ENCODE data around the gene TPM2. TPM values are rescaled to one million over a fixed set of nuclear protein-coding genes. Genes with fewer than 3 reads are reported as not detected.

TPM2 gene
- total and polyA plus RNA-seq, 7 donors, result 49.9 to 8,131 (median 3,590) TPM

GRCh38 chr9:35705836-35706430, 16.2 kb upstream of the TPM2 start:
- Histone ChIP-seq H3K27ac (peak overlapping the region; percentile 30 to 49 (median 38)), H3K9me3 (no peaks in the 10 kb centered on the region), H3K36me3 (peaks cover 91 to 100% (median 95%) of the 10 kb centered on the region in 4 donors), H3K4me3 (no peak overlapping the region), H3K4me1 (no peaks in the 10 kb centered on the region), H3K27me3 (no peaks in the 10 kb centered on the region)
- TF ChIP-seq EP300 (IDR thresholded peaks at IDR 0.05) (no peak), POLR2AphosphoS5 (IDR thresholded peaks at IDR 0.05) (no peak), CTCF (IDR thresholded peaks at IDR 0.05) (no peak), POLR2A (IDR thresholded peaks at IDR 0.05) (no peak)
- 95% methylated on average over 7 of the region's 7 CpGs for WGBS, 2 donors
- intact Hi-C loops (cut with DNase I), result loop anchor here (2.0 kb wide), 1 partner anchor 19 kb away; no protein-coding TSS in a partner anchor
- no peak for DNase-seq

- Histone ChIP-seq H3K9me3 (no peaks in the 10 kb centered on the region), H3K27ac (peak overlapping the region; percentile 25 to 49 (median 38)), H3K27me3 (no peaks in the 10 kb centered on the region), H3K4me1 (no peaks in the 10 kb centered on the region), H3K4me3 (no peak overlapping the region), H3K36me3 (peaks cover 91 to 100% (median 95%) of the 10 kb centered on the region in 4 donors)
- intact Hi-C loops (cut with DNase I), result no loop called here
- DNase-seq, result peak; percentile 41
- WGBS, 2 donors, result 81 to 95% methylated on average over 8 of the region's 8 CpGs
- TF ChIP-seq POLR2AphosphoS5 (IDR thresholded peaks at IDR 0.05) (no peak), EP300 (IDR thresholded peaks at IDR 0.05) (no peak), POLR2A (IDR thresholded peaks at IDR 0.05) (no peak), CTCF (IDR thresholded peaks at IDR 0.05) (no peak)
These were observed 15.6 kb upstream of the TPM2 start for GRCh38 chr9:35705372-35705771.

GRCh38 chr9:35703906-35704672, 14.4 kb upstream of the TPM2 start:
- no peak overlapping the region for H3K4me3 ChIP-seq
- H3K27me3 ChIP-seq, result no peaks in the 10 kb centered on the region
- peaks cover 100% of the 10 kb centered on the region in 4 donors for H3K36me3 ChIP-seq
- no peak for DNase-seq
- WGBS, 2 donors, result 96 to 97% methylated on average over 26 of the region's 26 CpGs
- peaks cover 0 to 4% (median 0%) of the 10 kb centered on the region in 4 donors for H3K4me1 ChIP-seq
- H3K27ac ChIP-seq, result peak overlapping the region in 2 of 4 donors; percentile 14 to 100
- intact Hi-C loops (cut with DNase I), result no loop called here
- TF ChIP-seq POLR2AphosphoS5 (IDR thresholded peaks at IDR 0.05) (no peak), EP300 (IDR thresholded peaks at IDR 0.05) (no peak)
- H3K9me3 ChIP-seq, result no peaks in the 10 kb centered on the region

GRCh38 chr9:35702696-35703095, 13.0 kb upstream of the TPM2 start:
- intact Hi-C loops (cut with DNase I), result no loop called here
- no peak for TF ChIP-seq POLR2AphosphoS5 (IDR thresholded peaks at IDR 0.05)
- no peak for TF ChIP-seq EP300 (IDR thresholded peaks at IDR 0.05)
- TF ChIP-seq CTCF (IDR thresholded peaks at IDR 0.05), result no peak
- no peak for TF ChIP-seq POLR2A (IDR thresholded peaks at IDR 0.05)
- no peak overlapping the region for H3K4me3 ChIP-seq
- peak overlapping the region in 3 of 4 donors; percentile 44 to 100 (median 98) for H3K27ac ChIP-seq
- 95 to 97% methylated on average over 7 of the region's 7 CpGs for WGBS, 2 donors
- no peaks in the 10 kb centered on the region for H3K9me3 ChIP-seq
- no peaks in the 10 kb centered on the region for H3K27me3 ChIP-seq
- DNase-seq, result peak; percentile 1
- peaks cover 0 to 11% (median 0%) of the 10 kb centered on the region in 4 donors for H3K4me1 ChIP-seq
- H3K36me3 ChIP-seq, result peaks cover 100% of the 10 kb centered on the region in 4 donors

- intact Hi-C loops (cut with DNase I), result no loop called here
- peak; percentile 5 for DNase-seq
- H3K4me1 ChIP-seq, result peaks cover 0 to 28% (median 17%) of the 10 kb centered on the region in 4 donors
- peak overlapping the region; percentile 10 to 100 (median 96) for H3K27ac ChIP-seq
- no peak overlapping the region for H3K4me3 ChIP-seq
- H3K27me3 ChIP-seq, result no peaks in the 10 kb centered on the region
- TF ChIP-seq POLR2AphosphoS5 (IDR thresholded peaks at IDR 0.05), result no peak
- TF ChIP-seq EP300 (IDR thresholded peaks at IDR 0.05), result no peak
- TF ChIP-seq POLR2A (IDR thresholded peaks at IDR 0.05), result no peak
- TF ChIP-seq CTCF (IDR thresholded peaks at IDR 0.05), result no peak
- H3K36me3 ChIP-seq, result peaks cover 87 to 100% (median 91%) of the 10 kb centered on the region in 4 donors
- H3K9me3 ChIP-seq, result no peaks in the 10 kb centered on the region
These were observed 11.2 kb upstream of the TPM2 start for GRCh38 chr9:35700942-35701341.

All from sigmoid colon (tissue), 7 donors.